Measurements from ENCODE around the gene UBE2F.
"Not testable (repeated sequence)": the region's sequence is repeated elsewhere in the genome, so short reads cannot be mapped to it uniquely, and the experiment has no call there.

UBE2F gene

DNA sequence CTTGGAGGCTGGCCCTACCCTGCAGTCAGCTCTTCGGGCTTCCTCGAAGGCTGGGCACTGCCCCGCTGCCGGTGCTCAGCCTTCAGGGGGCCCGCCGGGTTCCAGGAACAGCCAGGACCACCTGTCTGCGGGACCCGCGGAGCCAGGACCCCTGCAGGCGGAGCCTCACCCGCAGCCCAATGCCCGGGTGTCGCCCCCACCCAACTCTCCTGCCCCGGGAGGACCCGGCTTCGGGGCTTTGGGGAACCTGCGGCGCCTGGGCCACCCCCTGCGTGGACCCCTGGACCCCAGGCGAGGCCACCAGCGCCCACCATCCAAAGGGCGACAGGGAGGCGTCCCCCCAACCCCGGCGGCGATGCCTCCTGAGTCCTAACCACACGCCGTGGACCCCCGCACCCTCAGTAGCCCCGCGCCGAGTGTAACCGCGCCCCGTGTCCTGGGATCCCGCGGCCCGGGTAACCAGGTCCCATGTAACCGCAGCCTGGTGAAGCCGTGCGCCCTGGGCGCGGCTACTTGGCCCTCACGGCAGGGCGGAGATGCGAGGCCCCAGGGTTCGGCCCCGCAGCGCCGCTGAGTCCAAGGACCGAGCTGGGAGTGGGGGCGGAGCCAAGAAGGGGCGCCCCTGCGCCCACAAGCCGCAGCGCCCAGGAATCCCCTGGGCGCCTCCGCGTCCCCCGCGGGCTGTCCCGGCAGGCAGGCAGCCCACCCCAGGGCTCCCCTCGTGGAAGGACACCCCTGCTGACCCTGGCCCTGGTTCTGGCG is 11.0 kb upstream of the UBE2F start:
- in situ Hi-C loops (cut with HindIII; ENCODE audit: low sequenced_read_pairs): no loop called here
- DNase-seq (ENCODE audit: low read depth): no peak
- H3K4me3 ChIP-seq (ENCODE audit: low read depth, low read length): peak overlapping the region; percentile 32
- TF ChIP-seq, protein P1, sequence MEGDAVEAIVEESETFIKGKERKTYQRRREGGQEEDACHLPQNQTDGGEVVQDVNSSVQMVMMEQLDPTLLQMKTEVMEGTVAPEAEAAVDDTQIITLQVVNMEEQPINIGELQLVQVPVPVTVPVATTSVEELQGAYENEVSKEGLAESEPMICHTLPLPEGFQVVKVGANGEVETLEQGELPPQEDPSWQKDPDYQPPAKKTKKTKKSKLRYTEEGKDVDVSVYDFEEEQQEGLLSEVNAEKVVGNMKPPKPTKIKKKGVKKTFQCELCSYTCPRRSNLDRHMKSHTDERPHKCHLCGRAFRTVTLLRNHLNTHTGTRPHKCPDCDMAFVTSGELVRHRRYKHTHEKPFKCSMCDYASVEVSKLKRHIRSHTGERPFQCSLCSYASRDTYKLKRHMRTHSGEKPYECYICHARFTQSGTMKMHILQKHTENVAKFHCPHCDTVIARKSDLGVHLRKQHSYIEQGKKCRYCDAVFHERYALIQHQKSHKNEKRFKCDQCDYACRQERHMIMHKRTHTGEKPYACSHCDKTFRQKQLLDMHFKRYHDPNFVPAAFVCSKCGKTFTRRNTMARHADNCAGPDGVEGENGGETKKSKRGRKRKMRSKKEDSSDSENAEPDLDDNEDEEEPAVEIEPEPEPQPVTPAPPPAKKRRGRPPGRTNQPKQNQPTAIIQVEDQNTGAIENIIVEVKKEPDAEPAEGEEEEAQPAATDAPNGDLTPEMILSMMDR (IDR thresholded peaks at IDR 0.05; ENCODE audit: low read depth, low read length, missing control alignments): no peak

DNA sequence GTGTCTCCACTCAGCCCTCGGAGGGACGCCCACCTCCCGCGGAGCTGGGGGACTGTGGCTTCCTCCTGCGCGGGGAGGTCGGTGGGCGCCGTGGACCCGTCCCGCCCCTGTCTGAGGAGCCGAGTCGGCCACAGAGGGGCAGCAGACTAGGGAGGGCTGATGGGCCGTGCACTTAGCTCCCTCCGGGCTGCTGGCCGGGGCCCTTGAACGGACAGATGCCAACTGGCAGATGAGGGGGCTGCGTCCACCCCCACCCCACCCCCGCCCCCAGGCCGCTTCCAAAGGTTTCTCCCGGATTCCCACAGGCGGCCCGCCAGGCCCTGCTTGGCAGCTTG is 10.4 kb upstream of the UBE2F start:
- in situ Hi-C loops (cut with HindIII; ENCODE audit: low sequenced_read_pairs): no loop called here
- TF ChIP-seq, protein P1 (IDR thresholded peaks at IDR 0.05; ENCODE audit: low read depth, low read length, missing control alignments): no peak
- H3K4me3 ChIP-seq (ENCODE audit: low read depth, low read length): peak overlapping the region; percentile 32
- no peak for DNase-seq (ENCODE audit: low read depth)

DNA sequence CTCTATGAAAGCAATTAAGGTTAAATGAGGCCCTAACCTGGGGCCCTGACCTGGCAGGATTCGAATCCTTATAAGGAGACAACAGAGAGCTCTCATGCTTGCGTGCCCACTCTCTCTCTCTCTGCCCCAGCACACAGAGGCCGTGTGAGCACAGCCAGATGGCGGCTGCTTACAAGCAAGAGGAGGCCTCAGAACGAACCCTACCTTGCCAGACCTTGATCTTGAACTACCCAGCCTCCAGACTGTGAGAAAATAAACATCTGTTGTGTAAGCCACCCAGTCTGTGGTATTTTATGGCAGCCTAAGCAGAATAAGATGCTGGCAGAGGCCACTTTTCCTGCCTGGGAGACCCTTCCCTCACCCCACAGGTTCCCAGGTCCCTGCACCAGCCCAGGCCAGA is 5.2 kb upstream of the UBE2F start:
- no peak overlapping the region for H3K4me3 ChIP-seq (ENCODE audit: low read depth, low read length)
- in situ Hi-C loops (cut with HindIII; ENCODE audit: low sequenced_read_pairs): loop anchor here (5.0 kb wide), 1 partner anchor 49 kb away; no protein-coding TSS in a partner anchor
- TF ChIP-seq, protein P1 (IDR thresholded peaks at IDR 0.05; ENCODE audit: low read depth, low read length, missing control alignments): no peak

DNA sequence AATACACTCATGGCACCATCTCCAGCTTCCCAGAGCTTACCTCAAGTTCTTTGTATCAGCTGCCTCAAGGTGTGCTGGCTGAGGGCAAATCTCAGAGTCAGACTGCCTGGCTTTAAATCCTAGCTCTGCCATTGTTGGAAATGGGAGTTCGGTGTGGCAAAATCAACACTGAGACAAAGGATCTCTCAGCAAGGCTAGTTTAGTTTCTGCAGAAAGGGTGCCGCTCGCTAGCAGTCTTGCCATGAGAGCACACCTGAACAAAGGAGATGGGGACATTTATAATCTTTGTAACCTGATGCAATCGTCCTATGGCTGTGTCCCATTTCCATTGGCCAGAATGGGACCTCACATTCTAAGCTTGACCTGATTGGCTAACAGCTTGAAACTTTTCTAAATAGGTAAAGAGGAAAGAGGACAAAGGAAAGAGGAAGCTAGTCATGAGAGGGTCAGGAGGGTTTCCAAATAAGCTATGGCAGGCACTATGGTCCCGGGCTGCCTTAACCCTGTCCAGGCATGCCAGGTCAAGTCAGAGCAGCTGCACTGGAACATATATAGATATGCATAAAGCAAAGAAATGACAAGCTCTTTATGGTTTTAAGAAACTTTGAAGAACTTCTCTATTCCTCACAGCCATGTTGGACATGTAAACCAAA is 4.3 kb upstream of the UBE2F start:
- no peak for DNase-seq (ENCODE audit: low read depth)
- TF ChIP-seq, protein P1 (IDR thresholded peaks at IDR 0.05; ENCODE audit: low read depth, low read length, missing control alignments): no peak
- H3K4me3 ChIP-seq (ENCODE audit: low read depth, low read length): no peak overlapping the region
- in situ Hi-C loops (cut with HindIII; ENCODE audit: low sequenced_read_pairs): loop anchor here (5.0 kb wide), 1 partner anchor 50 kb away; no protein-coding TSS in a partner anchor

More for the DNA sequence above, 5.2 kb upstream of the UBE2F start:
- no peak for DNase-seq (ENCODE audit: low read depth)

DNA sequence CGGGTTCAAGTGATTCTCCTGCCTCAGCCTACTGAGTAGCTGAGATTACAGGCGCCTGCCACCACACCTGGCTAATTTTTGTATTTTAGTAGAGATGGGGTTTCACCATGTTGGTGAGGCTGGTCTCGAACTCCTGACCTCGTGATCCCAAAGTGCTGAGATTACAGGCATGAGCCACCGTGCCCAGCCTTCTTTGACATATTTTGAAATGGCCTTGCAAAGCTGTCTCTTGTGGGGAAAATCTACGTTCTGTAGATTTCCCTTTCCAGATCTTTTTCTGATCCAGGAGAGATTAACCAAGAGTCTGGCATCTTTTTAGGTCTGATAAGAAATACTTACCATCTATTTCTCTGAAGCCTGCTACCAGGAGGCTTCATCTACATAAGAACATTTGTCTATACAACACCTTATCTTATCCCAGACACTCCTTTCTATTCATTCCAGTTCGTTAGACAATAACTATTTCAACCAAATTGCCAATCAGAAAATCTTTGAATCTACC is 3.3 kb upstream of the UBE2F start:
- in situ Hi-C loops (cut with HindIII; ENCODE audit: low sequenced_read_pairs): loop anchor here (5.0 kb wide), 1 partner anchor 51 kb away; no protein-coding TSS in a partner anchor
- not testable (repeated sequence) for DNase-seq (ENCODE audit: low read depth); H3K4me3 ChIP-seq (ENCODE audit: low read depth, low read length)

DNA sequence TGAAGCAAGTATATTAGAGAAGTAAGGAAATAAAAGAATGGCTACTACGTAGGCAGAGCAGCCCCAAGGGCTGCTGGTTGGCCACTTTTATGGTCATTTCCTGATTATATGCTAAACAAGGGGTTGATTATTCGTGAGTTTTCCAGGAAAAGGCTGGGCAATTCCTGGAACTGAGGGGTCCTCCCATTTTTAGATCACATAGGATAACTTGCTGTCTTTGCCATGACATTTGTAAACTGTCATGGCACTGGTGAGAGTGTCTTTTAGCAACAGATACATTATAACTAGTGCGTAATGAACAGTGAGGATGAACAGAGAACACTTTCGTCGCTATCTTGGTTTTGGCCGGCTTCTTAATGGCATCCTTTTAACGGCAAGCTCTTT is 2.6 kb upstream of the UBE2F start:
- no peak overlapping the region for H3K4me3 ChIP-seq (ENCODE audit: low read depth, low read length)
- in situ Hi-C loops (cut with HindIII; ENCODE audit: low sequenced_read_pairs): loop anchor here (5.0 kb wide), 1 partner anchor 52 kb away; no protein-coding TSS in a partner anchor
- TF ChIP-seq, protein P1 (IDR thresholded peaks at IDR 0.05; ENCODE audit: low read depth, low read length, missing control alignments): no peak
- DNase-seq (ENCODE audit: low read depth): no peak

Measured in astrocyte of the cerebellum (primary cell).